AG09319 (cell line): ENCODE measurements around the gene PPP6R3.

Source experiments
- DNase-seq: peaks from one replicate; pipeline ENCODE4 v3.0.0-alpha.2; 2010; ENCODE audit warnings: low read depth; ENCODE audit errors: extremely low read depth
- TF ChIP-seq, protein P1 (sequence below): IDR thresholded peaks from 2 replicates; pipeline ENCODE4 v1.5.1; 2011; ENCODE audit warnings: low read depth, mild to moderate bottlenecking, inconsistent platforms, low read length, moderate library complexity

The PPP6R3 gene

GRCh38 chr11:68418648-68419047 lies 41.9 kb upstream of the PPP6R3 start:
- DNase-seq: no peak
- TF ChIP-seq, protein P1, sequence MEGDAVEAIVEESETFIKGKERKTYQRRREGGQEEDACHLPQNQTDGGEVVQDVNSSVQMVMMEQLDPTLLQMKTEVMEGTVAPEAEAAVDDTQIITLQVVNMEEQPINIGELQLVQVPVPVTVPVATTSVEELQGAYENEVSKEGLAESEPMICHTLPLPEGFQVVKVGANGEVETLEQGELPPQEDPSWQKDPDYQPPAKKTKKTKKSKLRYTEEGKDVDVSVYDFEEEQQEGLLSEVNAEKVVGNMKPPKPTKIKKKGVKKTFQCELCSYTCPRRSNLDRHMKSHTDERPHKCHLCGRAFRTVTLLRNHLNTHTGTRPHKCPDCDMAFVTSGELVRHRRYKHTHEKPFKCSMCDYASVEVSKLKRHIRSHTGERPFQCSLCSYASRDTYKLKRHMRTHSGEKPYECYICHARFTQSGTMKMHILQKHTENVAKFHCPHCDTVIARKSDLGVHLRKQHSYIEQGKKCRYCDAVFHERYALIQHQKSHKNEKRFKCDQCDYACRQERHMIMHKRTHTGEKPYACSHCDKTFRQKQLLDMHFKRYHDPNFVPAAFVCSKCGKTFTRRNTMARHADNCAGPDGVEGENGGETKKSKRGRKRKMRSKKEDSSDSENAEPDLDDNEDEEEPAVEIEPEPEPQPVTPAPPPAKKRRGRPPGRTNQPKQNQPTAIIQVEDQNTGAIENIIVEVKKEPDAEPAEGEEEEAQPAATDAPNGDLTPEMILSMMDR: no peak

- TF ChIP-seq, protein P1: no peak
- no peak for DNase-seq
These were observed 40.4 kb upstream of the PPP6R3 start for GRCh38 chr11:68420171-68420570.

- DNase-seq: no peak
- TF ChIP-seq, protein P1: no peak
These were observed 37.1 kb upstream of the PPP6R3 start for GRCh38 chr11:68423481-68423880.

DNA sequence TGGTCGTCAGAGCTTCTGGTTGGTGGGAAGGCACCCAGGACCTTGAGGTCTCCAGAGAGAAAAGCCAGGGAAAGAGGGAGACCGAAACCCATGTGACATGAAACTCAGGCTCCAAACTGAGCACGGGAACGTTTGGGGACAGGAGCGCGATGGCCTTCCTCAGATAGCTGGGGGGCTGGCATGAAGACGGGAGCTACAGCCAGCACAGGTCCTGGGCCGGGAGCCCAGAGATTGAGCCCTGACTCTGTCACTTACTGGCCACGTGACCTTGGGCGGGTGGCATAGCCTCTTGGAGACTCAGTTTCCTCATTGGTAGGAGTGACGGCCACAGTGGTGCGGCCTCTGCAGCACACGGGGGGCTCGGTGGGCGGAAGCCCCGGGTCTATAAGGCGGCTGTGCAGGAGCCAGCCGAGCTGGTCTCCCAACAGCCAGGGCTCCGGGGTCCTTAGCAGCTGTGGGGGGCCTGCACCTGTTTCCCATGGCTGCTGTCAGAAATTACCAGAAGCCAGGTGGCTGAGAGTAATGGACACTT lies 36.4 kb upstream of the PPP6R3 start:
- TF ChIP-seq, protein P1: no peak

DNA sequence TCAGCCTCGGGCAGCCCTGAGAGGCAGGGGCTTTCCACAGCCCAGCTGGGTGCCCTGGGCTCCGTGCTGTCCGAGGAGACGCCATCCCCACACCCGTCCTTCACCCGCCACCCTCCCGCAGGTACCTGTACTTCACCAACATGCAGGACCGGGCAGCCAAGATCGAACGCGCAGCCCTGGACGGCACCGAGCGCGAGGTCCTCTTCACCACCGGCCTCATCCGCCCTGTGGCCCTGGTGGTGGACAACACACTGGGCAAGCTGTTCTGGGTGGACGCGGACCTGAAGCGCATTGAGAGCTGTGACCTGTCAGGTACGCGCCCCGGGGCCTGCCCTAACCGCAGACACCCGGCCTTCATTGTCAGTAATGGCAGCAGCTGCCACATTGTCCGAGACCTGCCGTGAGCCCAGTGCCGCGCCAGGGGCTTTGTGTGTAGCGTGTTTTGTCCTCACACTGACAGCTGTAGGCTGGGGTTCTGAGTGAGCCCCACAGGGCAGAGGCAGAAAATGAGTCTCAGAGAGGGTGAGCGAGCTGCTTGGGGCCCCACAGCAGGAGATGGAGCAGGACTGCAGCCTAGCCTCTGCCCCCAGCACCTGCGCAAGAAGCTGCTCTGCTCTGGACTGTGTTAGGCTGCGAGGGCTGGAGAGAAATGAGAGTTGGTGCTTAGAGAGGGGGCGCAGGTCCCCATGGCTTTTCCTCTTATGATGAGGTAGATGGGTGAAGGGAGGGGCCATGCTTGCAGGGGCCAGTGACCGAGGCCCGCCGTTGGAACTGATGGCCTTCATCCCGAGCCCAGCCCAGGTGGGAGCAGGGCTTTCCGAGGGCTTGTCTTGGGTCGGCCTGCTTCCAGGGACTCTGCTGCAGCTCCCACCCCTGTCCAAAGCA lies 35.3 kb upstream of the PPP6R3 start:
- TF ChIP-seq, protein P1: no peak
- no peak for DNase-seq

More for the DNA sequence above, 36.4 kb upstream of the PPP6R3 start:
- DNase-seq: no peak

GRCh38 chr11:68425866-68426380 lies 34.6 kb upstream of the PPP6R3 start:
- TF ChIP-seq, protein P1: no peak
- no peak for DNase-seq

DNA sequence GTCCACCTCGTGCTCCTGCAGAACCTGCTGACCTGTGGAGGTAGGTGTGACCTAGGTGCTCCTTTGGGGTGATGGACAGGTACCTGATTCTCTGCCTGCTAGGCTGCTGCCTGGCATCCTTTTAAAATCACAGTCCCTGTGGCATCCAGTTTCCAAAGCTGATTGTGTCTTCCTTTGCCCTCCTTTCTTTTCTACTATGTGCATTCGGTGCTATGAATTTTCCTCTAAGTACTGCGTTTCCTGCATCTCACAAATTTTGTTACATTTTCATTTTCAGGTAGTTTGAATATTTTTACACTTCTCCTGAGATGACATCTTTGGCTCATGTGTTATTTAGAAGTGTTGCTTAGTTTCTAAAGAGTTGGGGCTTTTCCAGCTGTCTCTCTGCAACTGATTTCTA lies 30.9 kb upstream of the PPP6R3 start:
- TF ChIP-seq, protein P1: no peak
- no peak for DNase-seq
